GM23248 (cell line): ENCODE results near the gene TRPM5.

Source experiments
- EZH2 ChIP-seq: fragments of 200-600 bp; sonication (generic); IDR thresholded peaks from 2 replicates; pipeline ENCODE4 v1.6.1; 2018; ENCODE audit warnings: antibody characterized with exemption, mild to moderate bottlenecking; ENCODE audit not compliant: insufficient read depth, poor library complexity, severe bottlenecking
- EZH2phosphoT487 ChIP-seq: fragments of 200-600 bp; sonication (generic); IDR thresholded peaks from 2 replicates; pipeline ENCODE4 v1.6.1; 2018; ENCODE audit warnings: antibody characterized with exemption, moderate library complexity, mild to moderate bottlenecking, low read depth; ENCODE audit not compliant: insufficient read depth

DNA sequence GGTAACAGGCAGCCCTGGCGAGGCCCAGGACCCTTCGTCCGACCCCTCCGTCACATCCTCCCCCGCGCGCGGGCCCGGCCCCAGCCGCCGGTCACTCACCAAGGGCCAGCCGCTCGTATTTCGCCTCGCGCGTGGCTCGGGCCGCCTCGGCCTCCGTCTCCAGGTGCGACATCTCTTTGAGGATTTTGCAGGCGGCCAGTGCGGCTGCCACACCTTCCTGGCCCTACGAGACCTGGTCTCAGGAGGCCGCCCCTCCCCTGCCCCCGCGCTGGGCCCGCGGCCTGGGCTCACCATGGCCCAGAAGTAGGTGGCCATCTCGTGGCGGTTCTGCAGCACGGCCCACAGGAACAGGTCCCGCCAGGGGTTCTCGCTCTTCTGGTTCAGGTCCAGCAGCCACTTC lies 29.7 kb downstream of the TRPM5 start:
- TF ChIP-seq EZH2 (no peak), EZH2phosphoT487 (no peak)
